ENCODE data around the gene CYB5R2.

CYB5R2 gene

DNA sequence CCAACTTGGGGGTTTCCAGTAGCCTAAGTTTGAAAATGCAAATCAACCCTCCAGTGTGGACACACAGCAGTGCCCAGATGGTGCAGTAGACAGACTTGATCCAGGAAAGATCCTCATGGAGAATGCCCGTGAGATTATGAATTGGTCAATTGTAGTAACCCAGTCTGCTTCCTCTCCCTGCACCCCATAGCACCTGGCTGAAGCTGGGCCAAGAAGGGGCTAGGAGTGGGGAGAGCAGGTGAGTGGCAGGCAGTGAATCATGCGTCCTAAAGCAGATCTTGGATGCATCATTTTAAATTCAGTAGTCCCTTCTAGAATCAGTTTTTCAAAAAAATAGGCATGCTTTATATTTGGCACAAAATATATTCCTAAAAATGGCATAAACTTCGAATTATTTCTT, 52.2 kb downstream of the CYB5R2 start:
- Mint-ChIP-seq H3K27me3 (ENCODE audit: low read depth, poor library complexity) (peaks cover 3% of the 10 kb centered on the region), H3K36me3 (ENCODE audit: low read depth) (peaks cover 23% of the 10 kb centered on the region), H3K27ac (no peak overlapping the region), H3K4me1 (peaks cover 23% of the 10 kb centered on the region), H3K9me3 (no peaks in the 10 kb centered on the region), H3K4me3 (no peak overlapping the region)
- no peak for DNase-seq
- TF ChIP-seq, protein P1, sequence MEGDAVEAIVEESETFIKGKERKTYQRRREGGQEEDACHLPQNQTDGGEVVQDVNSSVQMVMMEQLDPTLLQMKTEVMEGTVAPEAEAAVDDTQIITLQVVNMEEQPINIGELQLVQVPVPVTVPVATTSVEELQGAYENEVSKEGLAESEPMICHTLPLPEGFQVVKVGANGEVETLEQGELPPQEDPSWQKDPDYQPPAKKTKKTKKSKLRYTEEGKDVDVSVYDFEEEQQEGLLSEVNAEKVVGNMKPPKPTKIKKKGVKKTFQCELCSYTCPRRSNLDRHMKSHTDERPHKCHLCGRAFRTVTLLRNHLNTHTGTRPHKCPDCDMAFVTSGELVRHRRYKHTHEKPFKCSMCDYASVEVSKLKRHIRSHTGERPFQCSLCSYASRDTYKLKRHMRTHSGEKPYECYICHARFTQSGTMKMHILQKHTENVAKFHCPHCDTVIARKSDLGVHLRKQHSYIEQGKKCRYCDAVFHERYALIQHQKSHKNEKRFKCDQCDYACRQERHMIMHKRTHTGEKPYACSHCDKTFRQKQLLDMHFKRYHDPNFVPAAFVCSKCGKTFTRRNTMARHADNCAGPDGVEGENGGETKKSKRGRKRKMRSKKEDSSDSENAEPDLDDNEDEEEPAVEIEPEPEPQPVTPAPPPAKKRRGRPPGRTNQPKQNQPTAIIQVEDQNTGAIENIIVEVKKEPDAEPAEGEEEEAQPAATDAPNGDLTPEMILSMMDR (IDR thresholded peaks at IDR 0.05): no peak

DNA sequence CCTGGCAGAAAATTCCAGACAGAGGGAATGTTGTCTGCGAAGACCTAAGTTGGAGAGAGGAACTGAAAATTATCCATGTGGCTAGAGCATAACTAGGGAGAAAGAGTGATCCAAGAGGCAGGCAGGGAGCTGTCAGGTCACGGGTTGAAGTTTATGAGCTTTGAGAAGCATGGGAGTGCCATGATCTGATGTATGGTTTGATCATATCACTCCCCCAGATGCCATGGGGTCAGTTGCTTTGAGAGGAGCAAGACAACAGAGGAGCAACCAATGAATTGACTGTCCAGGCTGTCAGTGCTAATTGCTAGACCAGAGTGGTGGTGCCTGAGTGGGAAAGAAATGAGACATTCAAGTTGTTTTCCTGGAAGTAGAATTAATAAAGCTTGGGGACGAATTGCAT, 54.0 kb downstream of the CYB5R2 start:
- H3K27ac Mint-ChIP-seq: peak overlapping the region; percentile 1
- peaks cover 36% of the 10 kb centered on the region for H3K36me3 Mint-ChIP-seq (ENCODE audit: low read depth)
- no peaks in the 10 kb centered on the region for H3K9me3 Mint-ChIP-seq
- DNase-seq: no peak
- TF ChIP-seq, protein P1 (IDR thresholded peaks at IDR 0.05): no peak
- H3K27me3 Mint-ChIP-seq (ENCODE audit: low read depth, poor library complexity): peaks cover 3% of the 10 kb centered on the region
- peaks cover 23% of the 10 kb centered on the region for H3K4me1 Mint-ChIP-seq
- H3K4me3 Mint-ChIP-seq: no peak overlapping the region

DNA sequence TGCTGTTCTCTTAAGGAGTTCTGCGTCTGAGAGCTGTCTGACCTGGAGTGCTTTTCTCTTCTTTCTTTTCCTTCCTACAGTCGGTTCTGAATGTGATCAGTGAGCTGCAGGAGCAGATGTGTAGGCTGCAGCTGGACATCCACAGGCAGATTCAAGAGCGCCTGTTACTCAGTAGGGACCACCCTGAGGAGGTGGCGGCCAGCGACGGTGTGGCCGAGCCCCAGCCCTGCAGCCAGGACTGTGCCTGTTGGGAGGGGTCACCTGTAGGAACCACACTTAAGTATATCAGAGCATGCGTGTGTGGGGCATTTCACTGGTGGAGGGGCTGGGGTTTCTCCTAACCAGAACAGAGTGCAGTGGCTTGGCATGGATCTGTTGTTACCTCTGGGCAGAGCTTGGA, 56.3 kb downstream of the CYB5R2 start:
- DNase-seq: no peak
- Mint-ChIP-seq H3K27ac (no peak overlapping the region), H3K36me3 (ENCODE audit: low read depth) (peaks cover 39% of the 10 kb centered on the region), H3K4me3 (no peak overlapping the region), H3K9me3 (no peaks in the 10 kb centered on the region), H3K4me1 (peaks cover 38% of the 10 kb centered on the region), H3K27me3 (ENCODE audit: low read depth, poor library complexity) (peaks cover 3% of the 10 kb centered on the region)
- TF ChIP-seq, protein P1 (IDR thresholded peaks at IDR 0.05): no peak
